Glutamatergic neuron (in vitro differentiated cells): Measurements from ENCODE around the gene TPPP. TPM values are rescaled to one million over a fixed set of nuclear protein-coding genes. Genes with fewer than 3 reads are reported as not detected.

Experiments used
- DNase-seq: peaks from one replicate; pipeline ENCODE4 v3.0.0; 2022
- H3K27ac Mint-ChIP-seq: one replicate; pipeline ENCODE4 v1.8.0; 2020; ENCODE audit warnings: mild to moderate bottlenecking, mixed read lengths, inconsistent platforms; ENCODE audit not compliant: unreplicated experiment
- H3K27me3 Mint-ChIP-seq: one replicate; pipeline ENCODE4 v1.8.0; 2020; ENCODE audit warnings: mild to moderate bottlenecking, moderate library complexity, mixed read lengths, inconsistent platforms; ENCODE audit not compliant: unreplicated experiment
- H3K36me3 Mint-ChIP-seq: one replicate; pipeline ENCODE4 v1.8.0; 2020; ENCODE audit warnings: mild to moderate bottlenecking, mixed read lengths, inconsistent platforms; ENCODE audit not compliant: unreplicated experiment
- H3K4me1 Mint-ChIP-seq: one replicate; pipeline ENCODE4 v1.8.0; 2020; ENCODE audit warnings: mild to moderate bottlenecking, low read depth, mixed read lengths, inconsistent platforms; ENCODE audit not compliant: unreplicated experiment
- H3K4me3 Mint-ChIP-seq: one replicate; pipeline ENCODE4 v1.8.0; 2020; ENCODE audit warnings: mild to moderate bottlenecking, mixed read lengths, inconsistent platforms; ENCODE audit not compliant: unreplicated experiment
- H3K9me3 Mint-ChIP-seq: one replicate; pipeline ENCODE4 v1.8.0; 2020; ENCODE audit warnings: mild to moderate bottlenecking, moderate library complexity, mixed read lengths, inconsistent platforms; ENCODE audit not compliant: unreplicated experiment
- CTCF ChIP-seq: fragments of 200-600 bp; sonication (generic); IDR thresholded peaks from one replicate; pipeline ENCODE4 v1.5.0; 2021; ENCODE audit not compliant: partially characterized antibody, unreplicated experiment
- total RNA-seq: library from RNA; stranded (reverse); fragmentation: NEBNext Ultra II Directional; extraction: Animal tissue kit (Norgen Biotek cat#: 25700); gene quantifications from one replicate; pipeline ENCODE4 v1.2.1, GENCODE V29; 2021; ENCODE audit not compliant: unreplicated experiment

The TPPP gene
- total RNA-seq, 1 donor from 2014 or later = 44.5 TPM

- H3K4me1 Mint-ChIP-seq = peaks cover 12% of the 10 kb centered on the region
These were observed 49.8 kb downstream of the TPPP start for GRCh38 chr5:643351-643801.

GRCh38 chr5:642481-642880 is 50.7 kb downstream of the TPPP start:
- Mint-ChIP-seq H3K4me1 (peaks cover 12% of the 10 kb centered on the region), H3K4me3 (no peak overlapping the region), H3K9me3 (peaks cover 8% of the 10 kb centered on the region), H3K27me3 (peaks cover 7% of the 10 kb centered on the region), H3K27ac (no peak overlapping the region), H3K36me3 (no peaks in the 10 kb centered on the region)
- no peak for TF ChIP-seq CTCF
- DNase-seq = no peak

More at GRCh38 chr5:643351-643801, 49.8 kb downstream of the TPPP start:
- Mint-ChIP-seq H3K4me3 (no peak overlapping the region), H3K27me3 (peaks cover 4% of the 10 kb centered on the region), H3K9me3 (peaks cover 8% of the 10 kb centered on the region), H3K36me3 (no peaks in the 10 kb centered on the region), H3K27ac (no peak overlapping the region)
- DNase-seq = no peak
- no peak for TF ChIP-seq CTCF

- no peak for DNase-seq
- Mint-ChIP-seq H3K27me3 (peaks cover 7% of the 10 kb centered on the region), H3K9me3 (peaks cover 5% of the 10 kb centered on the region), H3K27ac (no peak overlapping the region), H3K4me3 (no peak overlapping the region), H3K36me3 (no peaks in the 10 kb centered on the region), H3K4me1 (peaks cover 12% of the 10 kb centered on the region)
- TF ChIP-seq CTCF = no peak
These were observed 51.8 kb downstream of the TPPP start for GRCh38 chr5:641331-641765.

GRCh38 chr5:640461-641330 is 52.5 kb downstream of the TPPP start:
- Mint-ChIP-seq H3K27me3 (peaks cover 7% of the 10 kb centered on the region), H3K27ac (no peak overlapping the region), H3K4me3 (no peak overlapping the region), H3K36me3 (no peaks in the 10 kb centered on the region), H3K4me1 (peaks cover 9% of the 10 kb centered on the region), H3K9me3 (peaks cover 4% of the 10 kb centered on the region)
- no peak for TF ChIP-seq CTCF
- DNase-seq = no peak

GRCh38 chr5:639584-640213 is 53.5 kb downstream of the TPPP start:
- no peak for TF ChIP-seq CTCF
- peaks cover 8% of the 10 kb centered on the region for H3K4me1 Mint-ChIP-seq
- H3K36me3 Mint-ChIP-seq = no peaks in the 10 kb centered on the region
- DNase-seq = no peak
- no peak overlapping the region for H3K27ac Mint-ChIP-seq
- H3K4me3 Mint-ChIP-seq = no peak overlapping the region
- peaks cover 7% of the 10 kb centered on the region for H3K27me3 Mint-ChIP-seq
- peaks cover 4% of the 10 kb centered on the region for H3K9me3 Mint-ChIP-seq
